ENCODE data around the gene ADAD1. TPM values are rescaled to one million over a fixed set of nuclear protein-coding genes. Genes with fewer than 3 reads are reported as not detected.

The ADAD1 gene
- total RNA-seq, 3 donors from 2014 or later: not detected

- no peak for DNase-seq (ENCODE audit: low spot score in 2 of 2)
- Histone ChIP-seq H3K27me3 (no peaks in the 10 kb centered on the region), H3K27ac (no peak overlapping the region), H3K4me1 (no peaks in the 10 kb centered on the region), H3K4me3 (no peak overlapping the region), H3K36me3 (no peaks in the 10 kb centered on the region), H3K9me3 (no peaks in the 10 kb centered on the region)
- intact Hi-C loops (cut with DNase I; ENCODE audit: low total_unique reads): no loop called here
- no peak for TF ChIP-seq POLR2AphosphoS5 (IDR thresholded peaks at IDR 0.05)
- no peak for TF ChIP-seq CTCF (IDR thresholded peaks at IDR 0.05)
- TF ChIP-seq POLR2A (IDR thresholded peaks at IDR 0.05): no peak
Measured at GRCh38 chr4:122403861-122404260, 25.1 kb downstream of the ADAD1 start.

- Histone ChIP-seq H3K4me3 (no peak overlapping the region), H3K4me1 (no peaks in the 10 kb centered on the region), H3K36me3 (no peaks in the 10 kb centered on the region), H3K9me3 (no peaks in the 10 kb centered on the region), H3K27ac (no peak overlapping the region), H3K27me3 (no peaks in the 10 kb centered on the region)
- TF ChIP-seq CTCF (IDR thresholded peaks at IDR 0.05): no peak
- no peak for TF ChIP-seq POLR2AphosphoS5 (IDR thresholded peaks at IDR 0.05)
- no peak for TF ChIP-seq POLR2A (IDR thresholded peaks at IDR 0.05)
- intact Hi-C loops (cut with DNase I; ENCODE audit: low total_unique reads): no loop called here
- no peak for DNase-seq (ENCODE audit: low spot score in 2 of 2)
Measured at GRCh38 chr4:122412547-122412946, 33.7 kb downstream of the ADAD1 start.

DNA sequence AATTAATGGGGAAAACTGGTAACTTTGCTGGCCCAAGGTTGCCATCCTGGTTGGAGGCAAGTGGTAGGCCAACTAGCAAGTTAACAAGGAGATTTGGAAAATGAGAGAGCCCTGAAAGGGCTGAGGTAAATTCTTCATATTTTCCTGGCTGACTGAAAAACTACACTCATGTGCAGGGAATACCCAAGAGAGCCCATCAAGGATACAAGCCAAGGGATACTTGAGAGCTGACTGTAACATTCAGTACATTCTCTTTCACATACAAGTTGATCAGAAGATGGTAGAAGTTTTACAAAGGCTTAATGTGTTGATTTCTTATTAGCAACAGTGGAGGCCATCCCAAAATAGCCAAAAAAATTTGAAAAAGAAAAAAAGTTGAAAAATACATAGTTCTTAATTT is 44.4 kb downstream of the ADAD1 start:
- intact Hi-C loops (cut with DNase I; ENCODE audit: low total_unique reads): no loop called here
- no peak for TF ChIP-seq POLR2AphosphoS5 (IDR thresholded peaks at IDR 0.05)
- no peak for TF ChIP-seq POLR2A (IDR thresholded peaks at IDR 0.05)
- TF ChIP-seq CTCF (IDR thresholded peaks at IDR 0.05): no peak
- no peaks in the 10 kb centered on the region for H3K36me3 ChIP-seq
- no peaks in the 10 kb centered on the region for H3K27me3 ChIP-seq
- DNase-seq (ENCODE audit: low spot score in 2 of 2): no peak
- peaks cover 0 to 12% of the 10 kb centered on the region in 2 donors for H3K9me3 ChIP-seq
- H3K4me1 ChIP-seq: no peaks in the 10 kb centered on the region
- no peak overlapping the region for H3K27ac ChIP-seq
- H3K4me3 ChIP-seq: no peak overlapping the region

GRCh38 chr4:122431351-122431750 is 52.5 kb downstream of the ADAD1 start:
- intact Hi-C loops (cut with DNase I; ENCODE audit: low total_unique reads): no loop called here
- Histone ChIP-seq H3K27me3 (no peaks in the 10 kb centered on the region), H3K36me3 (no peaks in the 10 kb centered on the region), H3K4me3 (no peak overlapping the region), H3K27ac (no peak overlapping the region), H3K4me1 (no peaks in the 10 kb centered on the region), H3K9me3 (no peaks in the 10 kb centered on the region)
- TF ChIP-seq CTCF (IDR thresholded peaks at IDR 0.05): no peak
- TF ChIP-seq POLR2A (IDR thresholded peaks at IDR 0.05): no peak
- TF ChIP-seq POLR2AphosphoS5 (IDR thresholded peaks at IDR 0.05): no peak
- DNase-seq (ENCODE audit: low spot score in 2 of 2): no peak

DNA sequence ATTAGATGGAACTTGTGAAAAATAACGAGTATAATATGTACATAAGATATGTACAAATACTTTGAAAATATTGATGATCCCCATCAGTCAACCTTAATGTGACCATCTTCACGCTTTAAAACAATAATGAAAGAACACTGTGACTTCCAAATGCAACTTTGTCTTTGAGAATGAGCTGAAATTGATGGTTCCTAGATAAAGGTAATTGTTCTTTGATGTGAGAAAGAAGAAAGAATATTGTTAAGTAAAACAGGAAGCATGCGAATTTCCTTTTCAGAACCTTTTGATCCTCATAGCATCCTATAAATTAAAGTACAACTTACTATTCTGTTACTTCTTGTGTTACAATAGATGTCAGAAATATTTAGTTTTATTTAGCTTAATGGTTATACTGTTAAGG is 55.5 kb downstream of the ADAD1 start:
- Histone ChIP-seq H3K4me3 (no peak overlapping the region), H3K27me3 (no peaks in the 10 kb centered on the region), H3K9me3 (no peaks in the 10 kb centered on the region), H3K4me1 (no peaks in the 10 kb centered on the region), H3K36me3 (no peaks in the 10 kb centered on the region), H3K27ac (no peak overlapping the region)
- TF ChIP-seq POLR2A (IDR thresholded peaks at IDR 0.05) (no peak), POLR2AphosphoS5 (IDR thresholded peaks at IDR 0.05) (no peak), CTCF (IDR thresholded peaks at IDR 0.05) (no peak)
- no peak for DNase-seq (ENCODE audit: low spot score in 2 of 2)
- intact Hi-C loops (cut with DNase I; ENCODE audit: low total_unique reads): no loop called here
